Nephron progenitor cell (in vitro differentiated cells): ENCODE results near the gene BSN.
A peak's percentile ranks its signal among the peaks of the same experiment; 100 is the strongest.

Source experiments
- DNase-seq: peaks from one replicate; pipeline ENCODE4 v3.0.0; 2021
- H3K27ac Mint-ChIP-seq: 2 replicates; pipeline ENCODE4 v1.8.0; 2021; ENCODE audit warnings: mild to moderate bottlenecking, moderate library complexity, mixed read lengths
- H3K27me3 Mint-ChIP-seq: 2 replicates; pipeline ENCODE4 v1.8.0; 2021; ENCODE audit warnings: mild to moderate bottlenecking, low read depth, mixed read lengths; ENCODE audit not compliant: poor library complexity
- H3K36me3 Mint-ChIP-seq: 2 replicates; pipeline ENCODE4 v1.8.0; 2021; ENCODE audit warnings: low read depth, mixed read lengths
- H3K4me1 Mint-ChIP-seq: 2 replicates; pipeline ENCODE4 v1.8.0; 2021; ENCODE audit warnings: mixed read lengths
- H3K4me3 Mint-ChIP-seq: 2 replicates; pipeline ENCODE4 v1.8.0; 2021; ENCODE audit warnings: mild to moderate bottlenecking, moderate library complexity, mixed read lengths
- H3K9me3 Mint-ChIP-seq: 2 replicates; pipeline ENCODE4 v1.8.0; 2021; ENCODE audit warnings: mild to moderate bottlenecking, moderate library complexity, mixed read lengths
- CTCF ChIP-seq: fragments of 200-600 bp; sonication (generic); IDR thresholded peaks from 2 replicates; pipeline ENCODE4 v1.5.0; 2021; ENCODE audit warnings: antibody characterized with exemption

The BSN gene

GRCh38 chr3:49652903-49653415, 98.7 kb downstream of the BSN start:
- DNase-seq = peak; percentile 36
- Mint-ChIP-seq H3K27me3 (peaks cover 4% of the 10 kb centered on the region), H3K9me3 (no peaks in the 10 kb centered on the region), H3K4me1 (peaks cover 57% of the 10 kb centered on the region), H3K36me3 (no peaks in the 10 kb centered on the region), H3K27ac (no peak overlapping the region), H3K4me3 (no peak overlapping the region)
- no peak for TF ChIP-seq CTCF

- Mint-ChIP-seq H3K27ac (peak overlapping the region; percentile 83), H3K4me3 (no peak overlapping the region), H3K4me1 (peaks cover 55% of the 10 kb centered on the region), H3K36me3 (no peaks in the 10 kb centered on the region), H3K9me3 (no peaks in the 10 kb centered on the region), H3K27me3 (peaks cover 4% of the 10 kb centered on the region)
- TF ChIP-seq CTCF = no peak
- DNase-seq = no peak
Observed at GRCh38 chr3:49653621-49654020, 99.3 kb downstream of the BSN start.

- peak overlapping the region; percentile 83 for H3K27ac Mint-ChIP-seq
- no peaks in the 10 kb centered on the region for H3K36me3 Mint-ChIP-seq
- H3K4me1 Mint-ChIP-seq = peaks cover 54% of the 10 kb centered on the region
- no peak for DNase-seq
- H3K4me3 Mint-ChIP-seq = no peak overlapping the region
- peaks cover 4% of the 10 kb centered on the region for H3K27me3 Mint-ChIP-seq
- no peaks in the 10 kb centered on the region for H3K9me3 Mint-ChIP-seq
- TF ChIP-seq CTCF = no peak
Observed at GRCh38 chr3:49654176-49654825, 100.0 kb downstream of the BSN start.

GRCh38 chr3:49654955-49655556, 100.8 kb downstream of the BSN start:
- DNase-seq = no peak
- Mint-ChIP-seq H3K4me1 (peaks cover 47% of the 10 kb centered on the region), H3K9me3 (no peaks in the 10 kb centered on the region), H3K27me3 (peaks cover 4% of the 10 kb centered on the region), H3K27ac (no peak overlapping the region), H3K4me3 (no peak overlapping the region), H3K36me3 (no peaks in the 10 kb centered on the region)
- no peak for TF ChIP-seq CTCF

GRCh38 chr3:49655731-49656285, 101.5 kb downstream of the BSN start:
- no peak for TF ChIP-seq CTCF
- DNase-seq = no peak
- H3K27ac Mint-ChIP-seq = no peak overlapping the region

More at GRCh38 chr3:49655731-49656285, 101.5 kb downstream of the BSN start:
- Mint-ChIP-seq H3K9me3 (no peaks in the 10 kb centered on the region), H3K4me1 (peaks cover 39% of the 10 kb centered on the region), H3K36me3 (no peaks in the 10 kb centered on the region), H3K27me3 (peaks cover 4% of the 10 kb centered on the region), H3K4me3 (no peak overlapping the region)
